GM19351 (cell line): ENCODE measurements around the gene TNPO3.
"Not testable (repeated sequence)": the region's sequence is repeated elsewhere in the genome, so short reads cannot be mapped to it uniquely, and the experiment has no call there.

Experiments
- ATAC-seq: cut with Tn5 transposase; IDR thresholded peaks from one replicate; pipeline ENCODE4 v1.9.1; 2021; ENCODE audit warnings: mild to moderate bottlenecking, moderate library complexity; ENCODE audit not compliant: unreplicated experiment

The TNPO3 gene

GRCh38 chr7:128968624-128969023 lies 86.3 kb downstream of the TNPO3 start:
- no peak for ATAC-seq

GRCh38 chr7:128963327-128963757 lies 91.6 kb downstream of the TNPO3 start:
- peak; percentile 94 for ATAC-seq

DNA sequence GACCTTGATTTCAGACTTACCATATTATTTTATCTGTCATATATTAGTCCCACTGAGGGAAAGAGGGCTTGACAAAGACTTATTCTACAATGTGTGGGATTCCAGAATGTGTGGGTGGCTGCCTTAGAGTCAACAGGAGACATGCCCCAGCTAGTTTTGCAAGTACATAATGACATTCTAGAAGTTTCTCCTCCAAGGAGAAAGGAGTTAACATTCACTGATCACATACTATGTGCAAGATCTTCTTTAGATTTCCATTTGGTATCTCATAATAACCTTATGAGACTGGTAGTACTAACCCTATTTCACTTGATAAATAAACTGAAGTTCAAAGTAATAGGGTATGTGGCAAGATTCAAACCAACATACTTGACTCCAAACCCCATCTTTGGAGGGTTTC lies 92.0 kb downstream of the TNPO3 start:
- ATAC-seq = peak; percentile 28

- no peak for ATAC-seq
Measured at GRCh38 chr7:128961030-128961659, 93.8 kb downstream of the TNPO3 start.

GRCh38 chr7:128959296-128959695 lies 95.6 kb downstream of the TNPO3 start:
- ATAC-seq = no peak

GRCh38 chr7:128955981-128956380 lies 98.9 kb downstream of the TNPO3 start:
- ATAC-seq = no peak

DNA sequence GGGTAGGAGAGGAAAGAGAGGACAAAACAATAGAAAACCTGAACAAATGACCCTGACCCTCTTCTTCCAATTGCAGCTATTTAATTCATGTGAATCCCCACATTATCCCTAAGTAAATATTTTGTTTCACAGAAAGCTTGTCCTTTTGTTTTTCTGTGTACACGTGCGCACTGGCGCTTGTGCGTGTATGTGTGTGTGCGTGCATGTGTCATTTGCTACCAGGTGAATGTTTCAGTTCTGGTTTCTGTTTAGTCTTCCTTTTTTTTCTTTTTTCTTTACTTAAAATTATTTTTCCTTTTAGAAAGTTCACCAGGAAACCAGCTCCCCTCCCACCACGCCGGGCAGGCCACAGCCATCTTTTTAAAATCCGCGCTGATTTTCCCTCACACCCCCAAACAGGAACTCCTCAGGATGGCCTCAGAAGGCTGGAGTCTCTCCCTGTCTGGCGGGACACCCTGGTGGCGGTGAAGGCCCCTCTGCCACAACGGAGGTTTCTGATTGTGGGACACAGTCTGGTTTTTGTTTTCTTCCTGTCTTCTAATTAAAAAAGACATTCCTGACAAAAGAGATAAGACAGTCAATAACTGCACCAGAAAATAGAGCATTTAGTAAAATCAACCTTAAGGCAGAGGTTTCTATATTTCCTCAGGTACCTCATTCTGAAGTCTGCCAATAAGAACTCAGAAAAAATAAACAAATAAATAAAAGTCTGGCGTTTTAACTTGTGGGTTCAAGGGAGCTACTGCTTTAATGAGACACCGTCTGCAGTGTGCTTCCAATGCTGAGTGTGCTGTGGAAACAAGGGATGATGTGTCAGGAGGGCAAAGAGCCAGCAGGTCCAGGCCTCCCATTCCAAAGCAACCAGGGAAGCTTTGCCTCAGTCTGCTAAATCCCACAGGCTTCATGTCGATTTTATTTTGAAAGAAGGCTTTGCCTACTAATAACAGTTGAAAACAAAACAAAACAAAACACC lies 99.8 kb downstream of the TNPO3 start:
- peak; percentile 68 for ATAC-seq

DNA sequence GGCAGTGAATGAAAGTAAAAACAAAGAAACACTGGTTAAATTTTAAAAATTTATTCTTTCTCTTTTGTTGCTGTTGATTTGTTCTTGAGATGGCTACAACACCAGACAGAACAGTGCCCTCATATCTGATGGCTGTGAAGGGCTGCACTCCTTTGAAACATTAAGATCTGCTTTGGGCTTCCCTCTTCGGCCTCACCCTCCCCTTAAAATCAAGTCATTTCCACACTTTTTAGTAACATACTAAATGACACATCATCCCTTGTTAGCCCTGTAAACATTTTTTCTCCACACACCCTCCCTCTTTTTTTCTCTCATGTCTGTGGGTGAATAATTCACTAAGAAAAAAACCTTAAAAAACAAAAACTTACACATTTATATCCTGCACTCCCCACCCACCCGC lies 100.8 kb downstream of the TNPO3 start:
- ATAC-seq = no peak

- no peak for ATAC-seq
Measured at GRCh38 chr7:128951296-128951695, 103.6 kb downstream of the TNPO3 start.

- no peak for ATAC-seq
Measured at GRCh38 chr7:128948976-128949760, 105.7 kb downstream of the TNPO3 start.

DNA sequence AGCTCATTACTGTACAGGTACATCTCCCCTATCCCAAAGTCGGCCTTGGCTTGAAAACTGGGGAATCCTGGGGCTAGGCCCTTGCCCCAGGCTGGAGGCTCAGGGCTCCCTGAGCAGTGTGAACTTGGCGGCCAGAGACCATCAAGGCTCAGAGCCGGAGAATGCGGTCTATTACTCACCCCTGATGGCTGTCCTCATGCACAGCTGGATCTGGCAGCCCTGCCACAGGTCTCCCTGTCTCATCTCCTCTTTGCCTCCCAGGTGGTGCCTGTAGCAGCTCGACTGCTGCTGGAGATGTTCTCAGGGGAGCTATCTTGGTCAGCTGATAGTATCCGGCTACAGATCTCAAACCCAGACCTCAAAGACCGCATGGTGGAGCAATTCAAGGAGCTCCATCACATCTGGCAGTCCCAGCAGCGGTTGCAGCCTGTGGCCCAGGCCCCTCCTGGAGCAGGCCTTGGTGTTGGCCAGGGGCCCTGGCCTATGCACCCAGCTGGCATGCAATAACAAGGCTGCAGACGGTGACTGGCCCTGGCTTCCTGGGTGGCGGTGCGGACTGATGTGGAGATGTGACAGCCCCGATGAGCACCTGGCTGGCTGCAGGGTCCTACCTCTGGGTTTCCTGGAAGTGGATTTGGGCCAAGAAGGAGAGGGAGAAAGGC lies 106.5 kb downstream of the TNPO3 start:
- no peak for ATAC-seq

DNA sequence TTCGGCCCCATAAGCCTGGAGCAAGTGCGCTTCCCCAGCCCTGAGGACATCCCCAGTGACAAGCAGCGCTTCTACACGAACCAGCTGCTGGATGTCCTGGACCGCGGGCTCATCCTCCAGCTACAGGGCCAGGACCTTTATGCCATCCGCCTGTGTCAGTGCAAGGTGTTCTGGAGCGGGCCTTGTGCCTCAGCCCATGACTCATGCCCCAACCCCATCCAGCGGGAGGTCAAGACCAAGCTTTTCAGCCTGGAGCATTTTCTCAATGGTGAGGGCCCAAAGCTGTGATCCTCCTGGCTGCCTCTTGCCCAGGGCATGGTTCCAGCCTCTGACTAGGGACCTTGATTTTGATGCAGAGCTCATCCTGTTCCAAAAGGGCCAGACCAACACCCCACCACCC lies 107.1 kb downstream of the TNPO3 start:
- ATAC-seq = no peak

- no peak for ATAC-seq
Measured at GRCh38 chr7:128946936-128947830, 107.7 kb downstream of the TNPO3 start.

DNA sequence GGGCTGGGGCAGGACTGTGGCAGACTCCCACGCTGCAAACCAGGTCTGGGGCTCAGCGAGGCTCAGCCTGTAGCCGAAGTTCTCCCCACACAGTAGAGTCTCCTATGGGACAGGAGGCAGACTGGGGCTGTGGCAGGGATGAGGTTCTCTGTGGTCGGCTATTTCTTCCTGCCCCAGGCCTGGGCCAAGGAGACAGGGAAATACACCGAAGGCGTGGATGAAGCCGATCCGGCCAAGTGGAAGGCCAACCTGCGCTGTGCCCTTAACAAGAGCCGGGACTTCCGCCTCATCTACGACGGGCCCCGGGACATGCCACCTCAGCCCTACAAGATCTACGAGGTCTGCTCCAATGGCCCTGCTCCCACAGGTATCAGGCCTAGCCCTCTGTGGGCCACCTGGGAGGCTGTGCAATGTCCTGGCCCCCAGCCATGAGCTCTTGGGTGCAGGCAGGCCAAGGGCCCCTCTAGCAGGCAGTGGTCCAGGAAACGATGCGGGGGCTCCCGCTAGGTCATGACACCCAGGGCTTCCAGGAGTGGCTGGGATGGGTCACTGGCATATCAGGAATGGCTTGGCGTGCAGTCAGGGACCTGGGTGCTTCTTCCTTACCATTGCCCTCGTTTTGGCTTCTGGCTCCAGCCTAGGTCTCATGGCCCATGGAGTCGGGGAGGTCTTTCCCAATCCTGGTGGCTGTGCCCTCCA lies 109.1 kb downstream of the TNPO3 start:
- no peak for ATAC-seq

GRCh38 chr7:128944487-128945236 lies 110.2 kb downstream of the TNPO3 start:
- ATAC-seq = no peak

DNA sequence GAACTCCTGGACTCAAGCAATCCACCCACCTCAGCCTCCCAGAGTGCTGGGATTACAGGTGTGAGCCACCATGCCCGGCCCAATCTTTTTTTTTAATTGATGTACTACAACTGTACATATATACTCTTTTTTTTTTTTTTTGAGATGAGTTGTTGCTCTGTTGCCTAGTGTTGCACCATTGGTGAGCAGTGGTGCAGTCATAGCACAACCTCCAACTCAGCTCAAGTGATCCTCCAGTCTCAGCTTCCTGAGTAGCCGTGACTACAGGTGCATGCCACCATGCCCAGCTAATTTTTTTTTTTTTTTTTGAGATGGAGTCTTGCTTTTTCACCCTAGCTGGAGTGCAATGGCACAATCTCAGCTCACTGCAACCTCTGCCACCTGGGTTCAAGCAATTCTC lies 111.7 kb downstream of the TNPO3 start:
- ATAC-seq = not testable (repeated sequence)

DNA sequence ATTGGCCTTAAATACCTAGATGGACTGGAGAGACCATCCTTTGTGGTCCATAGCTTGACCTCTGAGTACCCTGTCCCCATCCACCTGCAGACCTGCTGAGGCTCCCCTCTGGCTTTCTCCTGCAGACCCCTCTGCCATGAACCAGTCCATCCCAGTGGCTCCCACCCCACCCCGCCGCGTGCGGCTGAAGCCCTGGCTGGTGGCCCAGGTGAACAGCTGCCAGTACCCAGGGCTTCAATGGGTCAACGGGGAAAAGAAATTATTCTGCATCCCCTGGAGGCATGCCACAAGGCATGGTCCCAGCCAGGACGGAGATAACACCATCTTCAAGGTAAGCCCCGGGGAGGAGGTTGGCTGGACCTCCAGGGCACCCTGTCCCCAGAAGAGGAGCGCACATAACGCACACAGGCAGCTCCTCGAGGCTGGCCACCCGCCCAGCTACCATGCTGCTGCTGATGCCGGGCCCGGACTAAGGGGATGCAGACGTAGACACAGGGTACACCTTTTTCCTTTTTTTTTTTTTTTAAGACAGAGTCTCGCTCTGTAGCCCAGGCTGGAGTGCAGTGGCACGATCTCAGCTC lies 112.9 kb downstream of the TNPO3 start:
- no peak for ATAC-seq

- no peak for ATAC-seq
Measured at GRCh38 chr7:128941323-128941890, 113.5 kb downstream of the TNPO3 start.
